ENCODE measurements around the gene PNMA3. TPM values are rescaled to one million over a fixed set of nuclear protein-coding genes. Genes with fewer than 3 reads are reported as not detected.
"Not testable (repeated sequence)": the region's sequence is repeated elsewhere in the genome, so short reads cannot be mapped to it uniquely, and the experiment has no call there.

Gene PNMA3
- total and polyA plus RNA-seq, 4 donors: 0.06 to 11.7 (median 0.23) TPM

- H3K27me3 ChIP-seq (ENCODE audit: control insufficient read depth in 4 of 4, insufficient read depth in 4 of 4, low read length in 3 of 4): no peaks in the 10 kb centered on the region
- no peak overlapping the region for H3K4me3 ChIP-seq (ENCODE audit: low read depth in 1 of 3, low read length in 3 of 3)
- no peak for TF ChIP-seq FOXA2 (IDR thresholded peaks at IDR 0.05)
- TF ChIP-seq SP1 (IDR thresholded peaks at IDR 0.05): no peak
- TF ChIP-seq RXRA (IDR thresholded peaks at IDR 0.05): no peak
- no peak for TF ChIP-seq EGR1 (IDR thresholded peaks at IDR 0.05; ENCODE audit: low read depth in 2 of 2)
- TF ChIP-seq, protein P1, sequence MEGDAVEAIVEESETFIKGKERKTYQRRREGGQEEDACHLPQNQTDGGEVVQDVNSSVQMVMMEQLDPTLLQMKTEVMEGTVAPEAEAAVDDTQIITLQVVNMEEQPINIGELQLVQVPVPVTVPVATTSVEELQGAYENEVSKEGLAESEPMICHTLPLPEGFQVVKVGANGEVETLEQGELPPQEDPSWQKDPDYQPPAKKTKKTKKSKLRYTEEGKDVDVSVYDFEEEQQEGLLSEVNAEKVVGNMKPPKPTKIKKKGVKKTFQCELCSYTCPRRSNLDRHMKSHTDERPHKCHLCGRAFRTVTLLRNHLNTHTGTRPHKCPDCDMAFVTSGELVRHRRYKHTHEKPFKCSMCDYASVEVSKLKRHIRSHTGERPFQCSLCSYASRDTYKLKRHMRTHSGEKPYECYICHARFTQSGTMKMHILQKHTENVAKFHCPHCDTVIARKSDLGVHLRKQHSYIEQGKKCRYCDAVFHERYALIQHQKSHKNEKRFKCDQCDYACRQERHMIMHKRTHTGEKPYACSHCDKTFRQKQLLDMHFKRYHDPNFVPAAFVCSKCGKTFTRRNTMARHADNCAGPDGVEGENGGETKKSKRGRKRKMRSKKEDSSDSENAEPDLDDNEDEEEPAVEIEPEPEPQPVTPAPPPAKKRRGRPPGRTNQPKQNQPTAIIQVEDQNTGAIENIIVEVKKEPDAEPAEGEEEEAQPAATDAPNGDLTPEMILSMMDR (IDR thresholded peaks at IDR 0.05; ENCODE audit: low read depth, low read length, missing input control): no peak
- H3K36me3 ChIP-seq (ENCODE audit: control insufficient read depth in 4 of 4, insufficient read depth in 3 of 4, low read depth in 1 of 4, low read length in 3 of 4): no peaks in the 10 kb centered on the region
- WGBS: 38% methylated on average over 2 of the region's 2 CpGs
- H3K27ac ChIP-seq (ENCODE audit: low read depth in 1 of 2, low read length in 2 of 2): no peak overlapping the region
- DNase-seq (ENCODE audit: low spot score): no peak
- peaks cover 0 to 5% (median 0%) of the 10 kb centered on the region in 4 donors for H3K4me1 ChIP-seq (ENCODE audit: control insufficient read depth in 4 of 4, insufficient read depth in 4 of 4, low read length in 3 of 4)
- no peaks in the 10 kb centered on the region for H3K9me3 ChIP-seq (ENCODE audit: control insufficient read depth in 4 of 4, low read length in 3 of 4)
- H3K9ac ChIP-seq (ENCODE audit: low read depth in 1 of 2, low read length in 2 of 2): no peak overlapping the region
Measured at GRCh38 chrX:153064061-153064460, 7.8 kb downstream of the PNMA3 start.

GRCh38 chrX:153065389-153065788, 9.1 kb downstream of the PNMA3 start:
- Histone ChIP-seq H3K4me3 (ENCODE audit: low read depth in 1 of 3, low read length in 3 of 3) (no peak overlapping the region), H3K4me1 (ENCODE audit: control insufficient read depth in 4 of 4, insufficient read depth in 4 of 4, low read length in 3 of 4) (peaks cover 0 to 5% (median 0%) of the 10 kb centered on the region in 4 donors), H3K36me3 (ENCODE audit: control insufficient read depth in 4 of 4, insufficient read depth in 3 of 4, low read depth in 1 of 4, low read length in 3 of 4) (no peaks in the 10 kb centered on the region), H3K27me3 (ENCODE audit: control insufficient read depth in 4 of 4, insufficient read depth in 4 of 4, low read length in 3 of 4) (no peaks in the 10 kb centered on the region), H3K9me3 (ENCODE audit: control insufficient read depth in 4 of 4, low read length in 3 of 4) (no peaks in the 10 kb centered on the region), H3K9ac (ENCODE audit: low read depth in 1 of 2, low read length in 2 of 2) (no peak overlapping the region), H3K27ac (ENCODE audit: low read depth in 1 of 2, low read length in 2 of 2) (no peak overlapping the region)
- no peak for DNase-seq (ENCODE audit: low spot score)
- WGBS: 69% methylated on average over 6 of the region's 6 CpGs
- TF ChIP-seq ZBTB33 (IDR thresholded peaks at IDR 0.05) (no peak), HNF4A (conservative IDR thresholded peaks at IDR 0.05) (peak; percentile 54 to 63)

DNA sequence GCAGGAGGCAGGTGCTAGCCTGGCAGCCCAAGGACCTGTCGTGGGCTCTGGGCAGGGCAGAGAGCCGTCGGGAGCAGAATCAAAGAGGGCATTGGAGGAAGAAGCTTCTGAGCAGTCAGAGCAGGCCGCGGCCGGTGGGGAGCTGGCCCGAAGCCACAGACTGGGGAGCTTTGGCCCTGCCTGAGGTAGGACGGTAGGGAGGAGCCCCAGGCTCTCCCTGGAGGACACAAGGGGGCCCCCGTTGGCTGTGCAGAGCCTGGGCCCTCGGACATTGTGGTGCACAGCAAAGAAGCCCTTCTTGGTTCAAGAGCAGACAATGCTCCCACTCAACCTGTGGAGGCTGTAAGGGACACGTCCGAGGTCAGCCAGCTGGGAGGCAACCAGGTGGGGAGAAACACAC, 10.1 kb downstream of the PNMA3 start:
- whole genome bisulfite sequencing: 76% methylated on average over 3 of the region's 12 CpGs
- H3K27me3 ChIP-seq (ENCODE audit: control insufficient read depth in 4 of 4, insufficient read depth in 4 of 4, low read length in 3 of 4); H3K27ac ChIP-seq (ENCODE audit: low read depth in 1 of 2, low read length in 2 of 2): not testable (repeated sequence)

GRCh38 chrX:153071909-153072583, 15.8 kb downstream of the PNMA3 start, which contains the start of gene PNMA6A:
PNMA6A (plus strand) TSS chrX:153072454; CDS start chrX:153073063, 609 bp downstream.
- WGBS: no CpG with 5 or more reads among the region's 76 CpGs
- not testable (repeated sequence) for H3K9me3 ChIP-seq (ENCODE audit: control insufficient read depth in 4 of 4, low read length in 3 of 4); DNase-seq (ENCODE audit: low spot score); H3K4me1 ChIP-seq (ENCODE audit: control insufficient read depth in 4 of 4, insufficient read depth in 4 of 4, low read length in 3 of 4); H3K27me3 ChIP-seq (ENCODE audit: control insufficient read depth in 4 of 4, insufficient read depth in 4 of 4, low read length in 3 of 4); H3K36me3 ChIP-seq (ENCODE audit: control insufficient read depth in 4 of 4, insufficient read depth in 3 of 4, low read depth in 1 of 4, low read length in 3 of 4); H3K27ac ChIP-seq (ENCODE audit: low read depth in 1 of 2, low read length in 2 of 2); H3K4me3 ChIP-seq (ENCODE audit: low read depth in 1 of 3, low read length in 3 of 3); H3K9ac ChIP-seq (ENCODE audit: low read depth in 1 of 2, low read length in 2 of 2)

More for the DNA sequence above, 10.1 kb downstream of the PNMA3 start:
- H3K4me1 ChIP-seq (ENCODE audit: control insufficient read depth in 4 of 4, insufficient read depth in 4 of 4, low read length in 3 of 4); H3K4me3 ChIP-seq (ENCODE audit: low read depth in 1 of 3, low read length in 3 of 3); DNase-seq (ENCODE audit: low spot score); H3K36me3 ChIP-seq (ENCODE audit: control insufficient read depth in 4 of 4, insufficient read depth in 3 of 4, low read depth in 1 of 4, low read length in 3 of 4); H3K9me3 ChIP-seq (ENCODE audit: control insufficient read depth in 4 of 4, low read length in 3 of 4); H3K9ac ChIP-seq (ENCODE audit: low read depth in 1 of 2, low read length in 2 of 2): not testable (repeated sequence)

DNA sequence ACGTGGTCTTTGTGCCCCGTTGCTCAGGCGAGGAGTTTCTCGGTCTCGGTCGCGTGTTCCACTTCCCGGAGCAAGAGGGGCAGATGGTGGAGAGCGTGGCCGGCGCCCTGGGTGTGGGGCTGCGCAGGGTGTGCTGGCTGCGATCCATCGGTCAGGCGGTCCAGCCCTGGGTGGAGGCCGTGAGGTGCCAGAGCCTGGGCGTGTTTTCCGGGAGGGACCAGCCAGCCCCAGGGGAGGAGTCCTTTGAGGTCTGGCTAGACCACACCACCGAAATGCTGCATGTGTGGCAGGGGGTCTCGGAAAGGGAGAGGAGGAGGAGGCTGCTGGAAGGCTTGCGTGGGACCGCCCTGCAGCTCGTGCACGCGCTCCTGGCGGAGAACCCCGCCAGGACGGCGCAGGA, 17.1 kb downstream of the PNMA3 start:
- not testable (repeated sequence) for H3K4me3 ChIP-seq (ENCODE audit: low read depth in 1 of 3, low read length in 3 of 3); H3K36me3 ChIP-seq (ENCODE audit: control insufficient read depth in 4 of 4, insufficient read depth in 3 of 4, low read depth in 1 of 4, low read length in 3 of 4); H3K27me3 ChIP-seq (ENCODE audit: control insufficient read depth in 4 of 4, insufficient read depth in 4 of 4, low read length in 3 of 4); H3K9ac ChIP-seq (ENCODE audit: low read depth in 1 of 2, low read length in 2 of 2); H3K9me3 ChIP-seq (ENCODE audit: control insufficient read depth in 4 of 4, low read length in 3 of 4); H3K4me1 ChIP-seq (ENCODE audit: control insufficient read depth in 4 of 4, insufficient read depth in 4 of 4, low read length in 3 of 4); DNase-seq (ENCODE audit: low spot score); H3K27ac ChIP-seq (ENCODE audit: low read depth in 1 of 2, low read length in 2 of 2)
- WGBS: no CpG with 5 or more reads among the region's 29 CpGs

All from liver (tissue), 9 donors.